Activated T-cell treated with anti-CD3 and anti-CD28 coated beads, Interleukin-2, amount 50 U/mL, for 4 hours (primary cell): ENCODE data around the gene SBF1. TPM values are rescaled to one million over a fixed set of nuclear protein-coding genes. Genes with fewer than 3 reads are reported as not detected.
"Not testable (repeated sequence)": the region's sequence is repeated elsewhere in the genome, so short reads cannot be mapped to it uniquely, and the experiment has no call there.

Source experiments
- ATAC-seq, 2 donors: fragments of 200-7000 bp; cut with Tn5 transposase; one replicate each; pipeline ENCODE4 v1.10.0; 2021
- DNase-seq: peaks from one replicate; pipeline ENCODE4 v3.0.0-alpha.2; 2020
- H3K27me3 Mint-ChIP-seq: one replicate; pipeline ENCODE4 v1.8.0; 2021; ENCODE audit warnings: low read depth, mixed read lengths
- H3K36me3 Mint-ChIP-seq: one replicate; pipeline ENCODE4 v1.8.0; 2022; ENCODE audit warnings: mixed read lengths; ENCODE audit not compliant: insufficient read depth
- H3K4me1 Mint-ChIP-seq: one replicate; pipeline ENCODE4 v1.8.0; 2021; ENCODE audit warnings: low read depth, mixed read lengths
- H3K4me3 Mint-ChIP-seq: one replicate; pipeline ENCODE4 v1.8.0; 2021; ENCODE audit warnings: mild to moderate bottlenecking, moderate library complexity, mixed read lengths
- H3K9me3 Mint-ChIP-seq: one replicate; pipeline ENCODE4 v1.8.0; 2021; ENCODE audit warnings: mixed read lengths
- total RNA-seq, 3 donors: library from RNA; stranded (reverse); gene quantifications; one replicate each; pipeline ENCODE4 v1.2.1, GENCODE V29; 2021

SBF1 gene
- total RNA-seq = 100 to 1,000 TPM; 128 to 130 (median 129) TPM

GRCh38 chr22:50474710-50475651, at the start of gene SBF1:
TSS of gene SBF1 (minus strand) at chr22:50475035. CDS start at chr22:50474840, 195 bp downstream.
- Mint-ChIP-seq H3K9me3 (no peaks in the 10 kb centered on the region), H3K36me3 (peaks cover 5% of the 10 kb centered on the region), H3K4me1 (peaks cover 44% of the 10 kb centered on the region), H3K4me3 (peak within 1 kb of the TSS; percentile 92), H3K27me3 (peaks cover 2% of the 10 kb centered on the region)
- ATAC-seq (peak; percentile 84 to 85), DNase-seq (peak; percentile 82)

GRCh38 chr22:50523806-50524675, 49.2 kb upstream of the SBF1 start:
- H3K4me1 Mint-ChIP-seq = peaks cover 29% of the 10 kb centered on the region
- ATAC-seq (no peak), DNase-seq (no peak)
- H3K27me3 Mint-ChIP-seq = no peaks in the 10 kb centered on the region
- H3K9me3 Mint-ChIP-seq = no peaks in the 10 kb centered on the region
- H3K4me3 Mint-ChIP-seq = peak overlapping the region; percentile 94
- H3K36me3 Mint-ChIP-seq = peaks cover 12% of the 10 kb centered on the region

GRCh38 chr22:50523458-50523805, 48.6 kb upstream of the SBF1 start:
- Mint-ChIP-seq H3K36me3 (peaks cover 12% of the 10 kb centered on the region), H3K4me3 (peak overlapping the region; percentile 52), H3K9me3 (no peaks in the 10 kb centered on the region), H3K4me1 (peaks cover 23% of the 10 kb centered on the region), H3K27me3 (no peaks in the 10 kb centered on the region)
- ATAC-seq (no peak), DNase-seq (no peak)

- Mint-ChIP-seq H3K9me3 (no peaks in the 10 kb centered on the region), H3K27me3 (no peaks in the 10 kb centered on the region), H3K36me3 (peaks cover 12% of the 10 kb centered on the region), H3K4me1 (peaks cover 19% of the 10 kb centered on the region), H3K4me3 (peak overlapping the region; percentile 52)
- ATAC-seq (no peak), DNase-seq (no peak)
These were observed 48.1 kb upstream of the SBF1 start for GRCh38 chr22:50522806-50523438.

GRCh38 chr22:50522208-50522805, 47.5 kb upstream of the SBF1 start:
- peaks cover 12% of the 10 kb centered on the region for H3K4me1 Mint-ChIP-seq
- H3K9me3 Mint-ChIP-seq = no peaks in the 10 kb centered on the region
- no peaks in the 10 kb centered on the region for H3K27me3 Mint-ChIP-seq
- H3K36me3 Mint-ChIP-seq = peaks cover 16% of the 10 kb centered on the region
- DNase-seq = no peak
- no peak for ATAC-seq
- no peak overlapping the region for H3K4me3 Mint-ChIP-seq

GRCh38 chr22:50521710-50522109, 46.9 kb upstream of the SBF1 start:
- Mint-ChIP-seq H3K36me3 (peaks cover 16% of the 10 kb centered on the region), H3K4me3 (no peak overlapping the region), H3K4me1 (peaks cover 6% of the 10 kb centered on the region), H3K27me3 (no peaks in the 10 kb centered on the region), H3K9me3 (no peaks in the 10 kb centered on the region)
- no peak for DNase-seq
- no peak for ATAC-seq

- ATAC-seq (no peak), DNase-seq (no peak)
- H3K4me1 Mint-ChIP-seq = peaks cover 4% of the 10 kb centered on the region
- H3K27me3 Mint-ChIP-seq = no peaks in the 10 kb centered on the region
- no peaks in the 10 kb centered on the region for H3K9me3 Mint-ChIP-seq
- no peak overlapping the region for H3K4me3 Mint-ChIP-seq
- peaks cover 17% of the 10 kb centered on the region for H3K36me3 Mint-ChIP-seq
These were observed 46.1 kb upstream of the SBF1 start for GRCh38 chr22:50520826-50521453.

GRCh38 chr22:50520184-50520583, 45.3 kb upstream of the SBF1 start:
- not testable (repeated sequence) for H3K4me1 Mint-ChIP-seq, H3K27me3 Mint-ChIP-seq, H3K4me3 Mint-ChIP-seq, H3K9me3 Mint-ChIP-seq, ATAC-seq, DNase-seq
- H3K36me3 Mint-ChIP-seq = peaks cover 21% of the 10 kb centered on the region

- H3K9me3 Mint-ChIP-seq = no peaks in the 10 kb centered on the region
- no peak for ATAC-seq
- peaks cover 20% of the 10 kb centered on the region for H3K36me3 Mint-ChIP-seq
These were observed 44.3 kb upstream of the SBF1 start for GRCh38 chr22:50519151-50519550.

GRCh38 chr22:50518606-50519005, 43.8 kb upstream of the SBF1 start:
- Mint-ChIP-seq H3K4me1 (peaks cover 2% of the 10 kb centered on the region), H3K36me3 (peaks cover 20% of the 10 kb centered on the region), H3K9me3 (no peaks in the 10 kb centered on the region), H3K27me3 (no peaks in the 10 kb centered on the region), H3K4me3 (no peak overlapping the region)
- no peak for DNase-seq
- no peak for ATAC-seq

More at GRCh38 chr22:50519151-50519550, 44.3 kb upstream of the SBF1 start:
- H3K4me3 Mint-ChIP-seq = no peak overlapping the region
- H3K4me1 Mint-ChIP-seq = peaks cover 2% of the 10 kb centered on the region
- H3K27me3 Mint-ChIP-seq = no peaks in the 10 kb centered on the region
- DNase-seq = no peak

- ATAC-seq = no peak
- Mint-ChIP-seq H3K36me3 (peaks cover 13% of the 10 kb centered on the region), H3K4me1 (peaks cover 2% of the 10 kb centered on the region), H3K27me3 (no peaks in the 10 kb centered on the region), H3K4me3 (no peak overlapping the region), H3K9me3 (no peaks in the 10 kb centered on the region)
- DNase-seq = no peak
These were observed 42.8 kb upstream of the SBF1 start for GRCh38 chr22:50517495-50518260.

- no peak overlapping the region for H3K4me3 Mint-ChIP-seq
- DNase-seq = no peak
- H3K36me3 Mint-ChIP-seq = peaks cover 16% of the 10 kb centered on the region
- ATAC-seq = no peak
- H3K9me3 Mint-ChIP-seq = no peaks in the 10 kb centered on the region
- no peaks in the 10 kb centered on the region for H3K27me3 Mint-ChIP-seq
- peaks cover 2% of the 10 kb centered on the region for H3K4me1 Mint-ChIP-seq
These were observed 42.1 kb upstream of the SBF1 start for GRCh38 chr22:50516891-50517290.

- Mint-ChIP-seq H3K4me3 (no peak overlapping the region), H3K4me1 (peaks cover 2% of the 10 kb centered on the region), H3K9me3 (no peaks in the 10 kb centered on the region), H3K36me3 (peaks cover 16% of the 10 kb centered on the region), H3K27me3 (no peaks in the 10 kb centered on the region)
- ATAC-seq (no peak), DNase-seq (no peak)
These were observed 41.2 kb upstream of the SBF1 start for GRCh38 chr22:50516068-50516467.
